Measurements from ENCODE around the gene DNAJC5.
A peak's percentile ranks its signal among the peaks of the same experiment; 100 is the strongest.
"Not testable (repeated sequence)": the region's sequence is repeated elsewhere in the genome, so short reads cannot be mapped to it uniquely, and the experiment has no call there.

Gene DNAJC5

DNA sequence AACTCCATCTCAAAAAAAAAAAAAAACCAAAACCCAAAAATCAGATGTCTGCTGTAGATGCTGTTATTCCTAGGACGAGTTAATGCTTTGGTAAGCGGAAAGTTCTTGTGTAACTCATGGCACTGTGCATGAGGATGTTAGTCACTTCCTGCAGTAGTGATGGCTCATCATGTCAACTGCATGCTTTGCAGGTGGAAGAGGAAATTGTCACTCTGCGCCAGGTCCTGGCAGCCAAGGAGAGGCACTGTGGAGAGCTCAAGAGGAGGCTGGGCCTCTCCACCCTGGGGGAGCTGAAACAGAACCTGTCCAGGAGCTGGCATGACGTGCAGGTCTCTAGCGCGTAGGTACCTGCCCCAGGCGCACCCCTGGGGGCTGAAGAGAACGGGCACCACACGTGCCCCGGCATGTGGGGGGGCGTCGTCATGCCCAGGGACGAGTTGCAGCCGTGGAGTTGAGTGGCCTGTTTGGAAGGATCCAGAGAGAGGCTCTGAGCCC is 21.4 kb upstream of the DNAJC5 start:
- peak overlapping the region; percentile 53 for H3K4me3 Mint-ChIP-seq
- H3K27ac Mint-ChIP-seq: peak overlapping the region; percentile 75
- H3K27me3 Mint-ChIP-seq: no peaks in the 10 kb centered on the region
- peaks cover 15% of the 10 kb centered on the region for H3K4me1 Mint-ChIP-seq (ENCODE audit: low read depth)
- no peaks in the 10 kb centered on the region for H3K9me3 Mint-ChIP-seq
- peaks cover 59% of the 10 kb centered on the region for H3K36me3 Mint-ChIP-seq (ENCODE audit: low read depth)

GRCh38 chr20:63874241-63874640 is 20.7 kb upstream of the DNAJC5 start:
- not testable (repeated sequence) for H3K9me3 Mint-ChIP-seq, H3K27me3 Mint-ChIP-seq, H3K4me3 Mint-ChIP-seq, H3K27ac Mint-ChIP-seq
- H3K36me3 Mint-ChIP-seq (ENCODE audit: low read depth): peaks cover 55% of the 10 kb centered on the region
- peaks cover 15% of the 10 kb centered on the region for H3K4me1 Mint-ChIP-seq (ENCODE audit: low read depth)

DNA sequence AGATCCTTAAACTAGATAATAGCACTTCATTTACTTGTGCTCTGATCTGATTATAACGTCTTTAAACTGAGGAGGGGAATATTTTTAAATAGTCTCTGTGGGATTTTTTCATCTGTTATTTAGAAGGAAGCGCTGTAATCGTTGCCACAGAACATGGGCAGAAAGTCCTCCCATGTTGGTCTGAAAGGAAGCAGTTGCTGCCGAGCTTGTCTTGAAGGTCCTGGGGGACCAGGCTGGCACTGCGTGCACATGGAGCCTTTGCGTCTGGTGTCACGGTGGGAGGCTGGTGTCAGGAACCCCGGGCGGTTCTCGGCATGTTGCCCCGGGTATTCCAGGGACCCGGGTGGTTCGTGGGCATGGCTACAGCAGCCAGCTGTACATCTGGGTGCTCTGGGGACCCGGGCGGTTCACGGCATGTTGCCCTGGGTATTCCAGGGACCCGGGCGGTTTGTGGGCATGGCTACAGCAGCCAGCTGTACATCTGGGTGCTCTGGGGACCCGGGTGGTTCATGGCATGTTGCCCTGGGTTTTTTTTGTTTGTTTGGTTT is 18.4 kb upstream of the DNAJC5 start:
- Mint-ChIP-seq H3K4me3 (no peak overlapping the region), H3K9me3 (no peaks in the 10 kb centered on the region), H3K27ac (no peak overlapping the region), H3K27me3 (no peaks in the 10 kb centered on the region), H3K4me1 (ENCODE audit: low read depth) (peaks cover 15% of the 10 kb centered on the region), H3K36me3 (ENCODE audit: low read depth) (peaks cover 45% of the 10 kb centered on the region)

GRCh38 chr20:63877755-63878470 is 17.0 kb upstream of the DNAJC5 start:
- H3K9me3 Mint-ChIP-seq: no peaks in the 10 kb centered on the region
- H3K4me1 Mint-ChIP-seq (ENCODE audit: low read depth): peaks cover 8% of the 10 kb centered on the region
- peaks cover 40% of the 10 kb centered on the region for H3K36me3 Mint-ChIP-seq (ENCODE audit: low read depth)
- no peak overlapping the region for H3K4me3 Mint-ChIP-seq
- H3K27ac Mint-ChIP-seq: no peak overlapping the region
- H3K27me3 Mint-ChIP-seq: no peaks in the 10 kb centered on the region

- Mint-ChIP-seq H3K36me3 (ENCODE audit: low read depth) (peaks cover 33% of the 10 kb centered on the region), H3K4me3 (no peak overlapping the region), H3K27ac (no peak overlapping the region), H3K4me1 (ENCODE audit: low read depth) (no peaks in the 10 kb centered on the region), H3K9me3 (no peaks in the 10 kb centered on the region), H3K27me3 (no peaks in the 10 kb centered on the region)
Observed at GRCh38 chr20:63878899-63879663, 15.8 kb upstream of the DNAJC5 start.

DNA sequence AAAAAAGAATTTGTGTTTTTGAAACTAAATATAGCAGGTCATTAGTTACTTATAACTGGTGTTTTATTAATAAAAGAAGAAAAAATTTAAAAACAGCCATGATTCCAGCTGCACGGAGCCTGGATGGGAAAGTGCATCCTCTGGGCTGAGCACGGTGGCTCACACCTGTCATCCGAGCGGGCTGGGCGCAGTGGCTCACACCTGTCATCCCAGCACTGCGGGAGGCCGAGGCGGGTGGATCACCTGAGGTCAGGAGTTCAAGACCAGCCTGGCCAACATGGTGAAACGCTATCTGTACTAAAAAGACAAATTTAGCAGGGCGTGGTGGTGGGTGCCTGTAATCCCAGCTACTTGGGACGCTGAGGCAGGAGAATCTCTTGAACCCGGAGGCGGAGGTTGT is 14.0 kb upstream of the DNAJC5 start:
- not testable (repeated sequence) for H3K4me1 Mint-ChIP-seq (ENCODE audit: low read depth); H3K9me3 Mint-ChIP-seq; H3K4me3 Mint-ChIP-seq; H3K27ac Mint-ChIP-seq; H3K27me3 Mint-ChIP-seq
- H3K36me3 Mint-ChIP-seq (ENCODE audit: low read depth): peaks cover 28% of the 10 kb centered on the region

DNA sequence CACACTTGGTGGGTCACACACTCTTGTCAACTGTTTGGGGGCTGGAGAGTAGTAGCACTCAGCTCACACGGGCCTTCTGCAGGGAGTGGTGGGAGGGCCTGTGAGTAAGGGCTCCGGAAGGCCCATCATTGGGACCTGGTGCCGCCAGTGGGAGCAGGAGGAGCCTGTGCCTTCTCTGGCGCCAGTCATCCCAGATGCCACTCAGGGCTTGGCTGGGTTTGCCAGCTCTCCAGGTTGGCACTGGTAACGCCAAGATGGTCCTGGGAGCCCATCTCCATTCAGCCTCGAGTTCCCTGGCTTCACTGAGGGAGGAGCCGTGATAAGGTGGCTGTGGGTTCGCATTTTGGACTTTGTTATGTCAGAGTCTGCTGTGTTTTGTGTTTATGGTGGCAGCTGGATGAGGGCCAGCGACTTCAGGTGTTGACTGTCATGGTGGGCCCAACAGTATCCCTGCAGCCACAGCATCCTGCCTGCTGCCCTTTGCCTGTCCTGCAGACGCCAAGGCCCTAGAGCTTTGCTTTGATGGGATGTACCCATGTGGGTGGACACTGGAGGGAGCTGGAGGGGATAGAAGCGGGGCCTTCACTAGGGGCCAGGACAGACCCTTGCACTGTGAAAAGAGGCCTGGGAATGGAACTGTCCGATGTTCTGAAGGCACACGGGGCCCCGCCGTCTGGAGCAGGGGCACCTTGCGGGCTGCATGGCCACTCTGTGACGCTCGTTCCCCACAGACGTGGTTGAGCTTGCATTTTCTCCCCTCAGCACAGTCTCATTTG is 13.3 kb upstream of the DNAJC5 start:
- Mint-ChIP-seq H3K27me3 (no peaks in the 10 kb centered on the region), H3K4me1 (ENCODE audit: low read depth) (no peaks in the 10 kb centered on the region), H3K4me3 (no peak overlapping the region), H3K27ac (no peak overlapping the region), H3K36me3 (ENCODE audit: low read depth) (peaks cover 22% of the 10 kb centered on the region), H3K9me3 (no peaks in the 10 kb centered on the region)

DNA sequence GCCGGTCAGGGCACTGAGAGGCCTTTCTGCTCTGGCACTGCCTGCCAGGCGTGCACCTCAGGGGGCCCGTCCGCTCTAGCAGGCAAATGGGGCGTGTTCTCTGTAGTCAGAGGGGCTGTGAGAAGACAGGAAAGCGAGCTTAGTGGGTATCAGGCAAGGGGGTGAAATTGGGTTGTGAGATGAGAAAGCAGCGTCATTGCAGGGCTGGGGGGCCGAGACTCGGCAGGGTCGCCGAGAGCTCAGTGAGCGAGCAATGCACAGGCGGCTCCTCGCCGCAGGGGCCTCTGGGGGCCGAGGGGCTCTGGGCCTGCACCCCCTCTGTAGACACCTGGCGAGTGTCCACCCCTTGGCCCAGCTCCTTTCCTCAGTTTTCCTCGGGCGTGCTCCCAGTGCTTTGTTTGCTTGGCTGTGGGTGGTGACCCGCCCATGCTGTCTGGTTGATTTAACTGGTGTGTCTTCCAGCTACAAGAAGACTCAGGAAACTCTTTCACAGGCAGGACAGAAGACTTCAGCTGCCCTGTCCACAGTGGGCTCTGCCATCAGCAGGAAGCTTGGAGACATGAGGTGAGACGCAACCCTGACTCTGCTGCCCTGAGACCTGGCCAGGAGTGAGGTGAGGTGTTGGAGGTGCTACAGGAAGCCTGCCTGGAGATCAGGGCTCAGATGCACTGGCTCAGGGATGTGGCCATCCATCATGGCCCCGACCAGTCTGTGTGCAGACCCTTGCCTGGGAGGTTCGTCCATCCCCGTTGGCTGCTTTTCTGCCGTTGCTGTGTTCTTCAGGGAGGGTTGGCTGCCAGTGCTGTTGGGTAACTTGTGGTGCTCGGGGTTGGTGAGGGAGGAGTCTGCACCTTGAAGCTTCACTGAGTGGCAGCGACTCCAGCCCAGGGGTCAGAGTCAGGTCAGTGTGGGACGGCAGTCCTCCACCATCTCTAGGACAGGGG is 12.4 kb upstream of the DNAJC5 start:
- Mint-ChIP-seq H3K27ac (no peak overlapping the region), H3K27me3 (no peaks in the 10 kb centered on the region), H3K4me1 (ENCODE audit: low read depth) (no peaks in the 10 kb centered on the region), H3K9me3 (no peaks in the 10 kb centered on the region), H3K4me3 (no peak overlapping the region), H3K36me3 (ENCODE audit: low read depth) (peaks cover 26% of the 10 kb centered on the region)

DNA sequence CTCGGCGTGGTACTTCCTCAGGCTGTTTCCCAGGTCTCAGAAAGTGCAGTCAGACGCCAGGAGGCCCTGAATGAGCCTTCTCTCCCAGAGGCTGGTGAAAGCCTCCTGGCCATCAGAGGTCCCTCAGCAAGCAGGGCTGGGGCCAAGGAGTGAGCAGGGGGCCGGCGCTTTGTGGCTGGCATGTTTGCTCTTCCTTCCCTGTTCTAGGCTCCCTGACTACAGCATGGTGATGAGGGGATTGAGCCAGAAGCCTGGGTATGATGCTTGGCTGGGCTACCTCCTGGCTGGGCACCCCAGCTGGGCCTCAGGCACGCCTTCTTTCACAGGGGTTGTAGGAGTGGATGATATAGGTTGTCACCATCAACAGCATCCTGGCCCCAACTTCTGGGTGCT is 11.7 kb upstream of the DNAJC5 start:
- no peak overlapping the region for H3K4me3 Mint-ChIP-seq
- H3K27ac Mint-ChIP-seq: no peak overlapping the region
- H3K9me3 Mint-ChIP-seq: no peaks in the 10 kb centered on the region
- H3K27me3 Mint-ChIP-seq: no peaks in the 10 kb centered on the region
- H3K36me3 Mint-ChIP-seq (ENCODE audit: low read depth): peaks cover 26% of the 10 kb centered on the region
- H3K4me1 Mint-ChIP-seq (ENCODE audit: low read depth): no peaks in the 10 kb centered on the region

DNA sequence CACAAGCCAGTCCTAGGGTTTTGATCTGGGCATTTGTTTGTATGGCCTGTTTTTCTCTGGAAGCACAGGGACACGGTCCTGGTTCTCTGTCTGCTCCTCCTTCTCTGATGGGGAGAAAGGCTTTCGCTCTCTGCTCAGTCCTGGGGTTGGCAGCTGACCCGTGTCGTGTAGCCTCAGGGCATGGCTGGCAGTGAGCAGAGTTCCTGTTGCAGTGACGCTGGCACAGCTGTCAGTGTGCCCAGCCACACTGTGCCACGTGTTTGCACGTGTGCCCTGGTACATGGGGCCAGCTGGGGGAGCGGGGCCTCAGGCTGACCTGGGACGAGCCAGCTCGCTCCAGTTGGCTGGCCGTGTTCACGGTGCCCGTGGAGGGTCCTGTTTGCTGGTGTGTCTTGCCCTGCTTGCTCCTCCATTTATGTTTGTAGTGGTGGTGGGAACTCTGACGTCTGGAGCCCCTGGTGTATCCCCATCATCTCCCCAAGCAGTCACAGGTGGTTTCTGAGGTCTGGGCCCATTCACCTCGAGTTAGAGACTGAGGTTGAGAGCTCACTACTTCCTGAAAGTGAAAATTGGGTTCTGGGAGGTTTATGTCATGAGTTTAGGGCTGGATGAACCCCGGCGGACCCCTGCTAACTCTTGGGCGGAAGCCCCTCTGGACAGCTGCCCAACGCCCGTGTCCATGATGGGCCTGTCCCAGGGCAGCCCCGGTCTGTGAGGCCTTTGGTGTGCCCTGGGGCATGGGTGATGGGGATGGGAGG is 10.2 kb upstream of the DNAJC5 start:
- H3K9me3 Mint-ChIP-seq: no peaks in the 10 kb centered on the region
- H3K4me1 Mint-ChIP-seq (ENCODE audit: low read depth): no peaks in the 10 kb centered on the region
- H3K27me3 Mint-ChIP-seq: no peaks in the 10 kb centered on the region
- H3K27ac Mint-ChIP-seq: no peak overlapping the region
- H3K36me3 Mint-ChIP-seq (ENCODE audit: low read depth): peaks cover 34% of the 10 kb centered on the region
- no peak overlapping the region for H3K4me3 Mint-ChIP-seq

- H3K27me3 Mint-ChIP-seq: no peaks in the 10 kb centered on the region
- peaks cover 41% of the 10 kb centered on the region for H3K36me3 Mint-ChIP-seq (ENCODE audit: low read depth)
- H3K4me1 Mint-ChIP-seq (ENCODE audit: low read depth): no peaks in the 10 kb centered on the region
- no peaks in the 10 kb centered on the region for H3K9me3 Mint-ChIP-seq
- H3K27ac Mint-ChIP-seq: no peak overlapping the region
- no peak overlapping the region for H3K4me3 Mint-ChIP-seq
Observed at GRCh38 chr20:63885264-63886053, 9.5 kb upstream of the DNAJC5 start.

- Mint-ChIP-seq H3K27me3 (no peaks in the 10 kb centered on the region), H3K36me3 (ENCODE audit: low read depth) (peaks cover 41% of the 10 kb centered on the region), H3K4me1 (ENCODE audit: low read depth) (no peaks in the 10 kb centered on the region), H3K4me3 (no peak overlapping the region), H3K27ac (no peak overlapping the region), H3K9me3 (no peaks in the 10 kb centered on the region)
Observed at GRCh38 chr20:63886054-63886419, 8.9 kb upstream of the DNAJC5 start.

GRCh38 chr20:63886921-63887320 is 8.0 kb upstream of the DNAJC5 start:
- H3K27ac Mint-ChIP-seq: no peak overlapping the region
- peaks cover 41% of the 10 kb centered on the region for H3K36me3 Mint-ChIP-seq (ENCODE audit: low read depth)
- H3K9me3 Mint-ChIP-seq: no peaks in the 10 kb centered on the region
- H3K4me1 Mint-ChIP-seq (ENCODE audit: low read depth): no peaks in the 10 kb centered on the region
- no peaks in the 10 kb centered on the region for H3K27me3 Mint-ChIP-seq
- no peak overlapping the region for H3K4me3 Mint-ChIP-seq
